HFF-Myc (cell line): ENCODE data around the gene CCDC13.

Experiments used
- DNase-seq: peaks from one replicate; pipeline ENCODE4 v3.0.0-alpha.2; 2011; ENCODE audit warnings: low read depth; ENCODE audit errors: extremely low read depth
- H3K4me3 ChIP-seq: replicated peaks from 2 replicates; pipeline ENCODE4 v1.5.1; 2011; ENCODE audit warnings: low read depth, mild to moderate bottlenecking, control low read depth, low read length
- TF ChIP-seq, protein P1 (sequence below): IDR thresholded peaks from 2 replicates; pipeline ENCODE4 v1.5.1; 2012; ENCODE audit warnings: mild to moderate bottlenecking, low read depth, low read length, control low read depth; ENCODE audit errors: missing control alignments

The CCDC13 gene

DNA sequence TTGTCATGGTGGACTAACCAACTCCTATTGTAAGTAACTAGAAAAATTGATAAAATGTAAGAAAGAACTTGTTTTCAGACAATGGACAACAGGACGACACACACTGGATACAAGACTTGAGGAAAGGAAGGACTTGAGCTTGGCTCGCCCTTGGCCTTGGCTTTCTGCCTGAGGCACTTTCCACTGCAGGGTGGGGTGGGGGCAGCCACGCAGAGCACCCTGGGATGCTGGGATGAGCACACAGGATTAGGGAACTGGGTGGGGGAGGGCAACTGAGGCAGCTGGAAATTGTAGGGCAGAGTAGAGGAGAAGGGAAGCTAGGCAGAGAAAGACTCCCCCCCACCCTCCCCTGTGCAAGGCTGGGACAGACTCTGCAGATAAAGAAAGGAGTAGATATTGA, 45.0 kb downstream of the CCDC13 start:
- no peak overlapping the region for H3K4me3 ChIP-seq
- no peak for DNase-seq
- TF ChIP-seq, protein P1, sequence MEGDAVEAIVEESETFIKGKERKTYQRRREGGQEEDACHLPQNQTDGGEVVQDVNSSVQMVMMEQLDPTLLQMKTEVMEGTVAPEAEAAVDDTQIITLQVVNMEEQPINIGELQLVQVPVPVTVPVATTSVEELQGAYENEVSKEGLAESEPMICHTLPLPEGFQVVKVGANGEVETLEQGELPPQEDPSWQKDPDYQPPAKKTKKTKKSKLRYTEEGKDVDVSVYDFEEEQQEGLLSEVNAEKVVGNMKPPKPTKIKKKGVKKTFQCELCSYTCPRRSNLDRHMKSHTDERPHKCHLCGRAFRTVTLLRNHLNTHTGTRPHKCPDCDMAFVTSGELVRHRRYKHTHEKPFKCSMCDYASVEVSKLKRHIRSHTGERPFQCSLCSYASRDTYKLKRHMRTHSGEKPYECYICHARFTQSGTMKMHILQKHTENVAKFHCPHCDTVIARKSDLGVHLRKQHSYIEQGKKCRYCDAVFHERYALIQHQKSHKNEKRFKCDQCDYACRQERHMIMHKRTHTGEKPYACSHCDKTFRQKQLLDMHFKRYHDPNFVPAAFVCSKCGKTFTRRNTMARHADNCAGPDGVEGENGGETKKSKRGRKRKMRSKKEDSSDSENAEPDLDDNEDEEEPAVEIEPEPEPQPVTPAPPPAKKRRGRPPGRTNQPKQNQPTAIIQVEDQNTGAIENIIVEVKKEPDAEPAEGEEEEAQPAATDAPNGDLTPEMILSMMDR = no peak

DNA sequence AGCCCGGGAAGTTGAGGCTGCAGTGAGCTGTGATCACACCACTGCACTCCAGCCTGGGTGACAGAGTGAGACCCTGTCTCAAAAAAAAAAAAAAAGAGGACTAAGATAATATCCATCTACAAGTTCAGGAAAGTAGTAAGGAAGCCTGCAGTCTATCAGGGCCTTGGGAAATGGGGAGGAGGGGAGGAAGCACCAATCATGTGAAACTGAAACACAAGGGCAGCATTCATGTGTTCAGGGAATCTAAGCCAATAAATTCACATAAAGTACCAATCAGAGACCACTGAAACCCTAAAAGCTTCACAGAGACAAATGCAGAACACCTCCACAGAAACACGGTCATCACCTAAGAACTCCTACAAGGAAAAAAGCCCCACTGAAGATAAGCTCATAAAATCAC, 47.6 kb downstream of the CCDC13 start:
- TF ChIP-seq, protein P1 = no peak
- no peak overlapping the region for H3K4me3 ChIP-seq
- DNase-seq = no peak

DNA sequence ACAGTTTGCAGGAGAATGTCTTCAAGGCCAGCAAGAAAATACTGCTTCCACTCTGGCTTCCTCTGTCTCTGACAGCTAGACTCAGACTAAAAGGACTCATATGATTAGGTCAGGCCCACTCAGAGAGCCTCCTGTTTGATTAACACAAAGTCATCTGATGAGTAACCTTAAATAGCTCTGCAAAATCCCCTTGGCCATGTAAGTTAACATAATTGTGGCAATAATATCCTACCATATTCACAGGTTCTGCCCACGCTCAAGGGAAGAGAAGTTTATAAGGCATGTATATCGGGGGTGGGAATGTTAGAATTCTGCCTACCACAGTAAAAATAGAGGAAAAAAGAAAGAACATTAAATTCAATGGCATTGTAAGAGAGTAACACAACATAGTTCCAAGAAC, 49.8 kb downstream of the CCDC13 start:
- DNase-seq = no peak
- TF ChIP-seq, protein P1 = no peak
- no peak overlapping the region for H3K4me3 ChIP-seq
